Gastrocnemius medialis (tissue), 4 donors: ENCODE measurements around the gene GLI3. TPM values are rescaled to one million over a fixed set of nuclear protein-coding genes. Genes with fewer than 3 reads are reported as not detected.

Experiments used
- ATAC-seq, 2 donors: fragments of 150-250 bp; one replicate each; pipeline ENCODE4 v1.9.1; 2016
- DNase-seq, 2 donors: peaks; one replicate each; pipeline ENCODE4 v3.0.0-alpha.2; 2019
- H3K27ac ChIP-seq, 4 donors: fragments of 200-600 bp; sonication (generic); 1 replicate in 1 of 4; 2 replicates in 3 of 4; pipeline ENCODE4 v1.5.1; 2016 to 2018; ENCODE audit warnings: mild to moderate bottlenecking in 2 of 4, moderate library complexity in 1 of 4
- H3K27me3 ChIP-seq, 3 donors: fragments of 200-600 bp; sonication (generic) in 2 of 3; 1 replicate in 1 of 3; 2 replicates in 2 of 3; pipeline versions ENCODE4 v1.5.1 to v1.6.0; 2016 to 2019; ENCODE audit warnings: mild to moderate bottlenecking in 1 of 3, moderate library complexity in 1 of 3
- H3K36me3 ChIP-seq, 2 donors: fragments of 200-600 bp; sonication (generic) in 1 of 2; one replicate each; pipeline ENCODE4 v1.5.1; 2017 to 2018
- H3K4me1 ChIP-seq, 2 donors: fragments of 200-600 bp; sonication (generic) in 1 of 2; one replicate each; pipeline ENCODE4 v1.5.1; 2016 to 2017; ENCODE audit warnings: mild to moderate bottlenecking in 2 of 2
- H3K4me3 ChIP-seq, 4 donors: fragments of 200-600 bp; sonication (generic) in 3 of 4; 1 replicate in 1 of 4; 2 replicates in 3 of 4; pipeline ENCODE4 v1.5.1; 2016 to 2019; ENCODE audit warnings: mild to moderate bottlenecking in 2 of 4
- H3K9me3 ChIP-seq, 3 donors: fragments of 200-600 bp; sonication (generic) in 2 of 3; 1 replicate in 1 of 3; 2 replicates in 2 of 3; pipeline ENCODE4 v1.5.1; 2016 to 2019
- CTCF ChIP-seq, 5 experiments: fragments of 450-650 bp in 3 of 5; fragments of 200-600 bp in 2 of 5; sonication (generic) in 2 of 5; IDR thresholded peaks in 4 of 5; conservative IDR thresholded peaks in 1 of 5; 1 replicate in 4 of 5; 2 replicates in 1 of 5; pipeline ENCODE4 v1.5.1; 2016 to 2019; ENCODE audit warnings: antibody characterized with exemption in 5 of 5, mild to moderate bottlenecking in 3 of 5, moderate library complexity in 3 of 5
- POLR2A ChIP-seq, 2 donors: fragments of 450-650 bp; IDR thresholded peaks; one replicate each; pipeline ENCODE4 v1.6.1; 2017; ENCODE audit warnings: antibody characterized with exemption in 2 of 2, mild to moderate bottlenecking in 2 of 2, moderate library complexity in 2 of 2
- in situ Hi-C, 4 donors: fragments of 200-750 bp; cut with MboI; loops; one replicate each; pipeline versions ENCODE4 v1.15.0 to v1.8.0; 2017; ENCODE audit warnings: low sequenced_read_pairs in 4 of 4
- intact Hi-C: fragments of 100-400 bp; cut with DNase I; formaldehyde crosslinking; loops from one replicate; pipeline ENCODE4 v1.15.1; 2023; ENCODE audit warnings: low total_unique reads
- total RNA-seq, 4 donors: library from RNA; depleted of rRNA; stranded (reverse); fragments of >200 nt; gene quantifications; one replicate each; pipeline versions ENCODE4 v1.1.0 to v1.2.3, GENCODE V29; 2016

GLI3 gene
- total RNA-seq, 4 donors from 2014 or later: 0.46 to 1.6 (median 0.81) TPM

- intact Hi-C loops (no loop called here), in situ Hi-C loops (no loop called here)
- H3K4me3 ChIP-seq: no peak overlapping the region
- H3K27ac ChIP-seq: no peak overlapping the region
- ATAC-seq (no peak), DNase-seq (no peak)
- no peaks in the 10 kb centered on the region for H3K27me3 ChIP-seq
- TF ChIP-seq CTCF (IDR thresholded peaks at IDR 0.05 in 4 of 5, conservative IDR thresholded peaks at IDR 0.05 in 1 of 5) (no peak), POLR2A (IDR thresholded peaks at IDR 0.05) (no peak)
- no peaks in the 10 kb centered on the region for H3K9me3 ChIP-seq
- no peaks in the 10 kb centered on the region for H3K36me3 ChIP-seq
- H3K4me1 ChIP-seq: no peaks in the 10 kb centered on the region
Measured at GRCh38 chr7:42274053-42274452, 37.0 kb upstream of the GLI3 start.

- H3K4me3 ChIP-seq: no peak overlapping the region
- in situ Hi-C loops: no loop called here
- no peaks in the 10 kb centered on the region for H3K36me3 ChIP-seq
- no peak overlapping the region for H3K27ac ChIP-seq
- no peaks in the 10 kb centered on the region for H3K4me1 ChIP-seq
- TF ChIP-seq CTCF (IDR thresholded peaks at IDR 0.05 in 4 of 5, conservative IDR thresholded peaks at IDR 0.05 in 1 of 5) (no peak), POLR2A (IDR thresholded peaks at IDR 0.05) (no peak)
- intact Hi-C loops: no loop called here
- H3K9me3 ChIP-seq: no peaks in the 10 kb centered on the region
- DNase-seq (no peak), ATAC-seq (no peak)
- no peaks in the 10 kb centered on the region for H3K27me3 ChIP-seq
Measured at GRCh38 chr7:42272793-42273665, 36.0 kb upstream of the GLI3 start.

GRCh38 chr7:42269161-42269560 is 32.2 kb upstream of the GLI3 start:
- H3K36me3 ChIP-seq: no peaks in the 10 kb centered on the region
- no peaks in the 10 kb centered on the region for H3K9me3 ChIP-seq
- in situ Hi-C loops (no loop called here), intact Hi-C loops (no loop called here)
- H3K27ac ChIP-seq: no peak overlapping the region
- H3K4me1 ChIP-seq: peaks cover 1 to 5% of the 10 kb centered on the region in 2 donors
- no peak for DNase-seq
- H3K27me3 ChIP-seq: no peaks in the 10 kb centered on the region
- TF ChIP-seq POLR2A (IDR thresholded peaks at IDR 0.05) (no peak), CTCF (IDR thresholded peaks at IDR 0.05 in 4 of 5, conservative IDR thresholded peaks at IDR 0.05 in 1 of 5) (no peak)
- H3K4me3 ChIP-seq: no peak overlapping the region
- ATAC-seq: no peak

- ATAC-seq (no peak), DNase-seq (no peak)
- Histone ChIP-seq H3K4me3 (no peak overlapping the region), H3K27me3 (no peaks in the 10 kb centered on the region), H3K27ac (no peak overlapping the region), H3K9me3 (no peaks in the 10 kb centered on the region), H3K4me1 (peaks cover 10 to 16% of the 10 kb centered on the region in 2 donors), H3K36me3 (no peaks in the 10 kb centered on the region)
- TF ChIP-seq POLR2A (IDR thresholded peaks at IDR 0.05) (no peak), CTCF (IDR thresholded peaks at IDR 0.05 in 4 of 5, conservative IDR thresholded peaks at IDR 0.05 in 1 of 5) (no peak)
- in situ Hi-C loops: no loop called here
- intact Hi-C loops: no loop called here
Measured at GRCh38 chr7:42264702-42265101, 27.7 kb upstream of the GLI3 start.
